Measurements from ENCODE around the gene ENGASE. TPM values are rescaled to one million over a fixed set of nuclear protein-coding genes. Genes with fewer than 3 reads are reported as not detected.
A peak's percentile ranks its signal among the peaks of the same experiment; 100 is the strongest.

The ENGASE gene
- total RNA-seq, 1 donor from 2014 or later = 38.4 TPM

- no peak for DNase-seq (ENCODE audit: extremely low spot score, unreplicated experiment)
- H3K4me1 Mint-ChIP-seq (ENCODE audit: unreplicated experiment) = peaks cover 12% of the 10 kb centered on the region
- H3K9me3 Mint-ChIP-seq (ENCODE audit: unreplicated experiment) = no peaks in the 10 kb centered on the region
- peak overlapping the region; percentile 50 for H3K27ac Mint-ChIP-seq (ENCODE audit: unreplicated experiment)
- H3K27me3 Mint-ChIP-seq (ENCODE audit: unreplicated experiment) = peaks cover 2% of the 10 kb centered on the region
- peaks cover 11% of the 10 kb centered on the region for H3K36me3 Mint-ChIP-seq (ENCODE audit: unreplicated experiment)
- H3K4me3 Mint-ChIP-seq (ENCODE audit: unreplicated experiment) = peak overlapping the region; percentile 83
- TF ChIP-seq CTCF (IDR thresholded peaks at IDR 0.05) = no peak
Measured at GRCh38 chr17:79075446-79075750, 774 bp downstream of the ENGASE start.

GRCh38 chr17:79075861-79076406, 1.3 kb downstream of the ENGASE start:
- Mint-ChIP-seq H3K9me3 (ENCODE audit: unreplicated experiment) (no peaks in the 10 kb centered on the region), H3K36me3 (ENCODE audit: unreplicated experiment) (peaks cover 16% of the 10 kb centered on the region), H3K4me1 (ENCODE audit: unreplicated experiment) (peaks cover 12% of the 10 kb centered on the region), H3K27me3 (ENCODE audit: unreplicated experiment) (no peaks in the 10 kb centered on the region), H3K27ac (ENCODE audit: unreplicated experiment) (peak overlapping the region; percentile 50), H3K4me3 (ENCODE audit: unreplicated experiment) (peak overlapping the region; percentile 83)
- no peak for TF ChIP-seq CTCF (IDR thresholded peaks at IDR 0.05)
- DNase-seq (ENCODE audit: extremely low spot score, unreplicated experiment) = no peak

- DNase-seq (ENCODE audit: extremely low spot score, unreplicated experiment) = no peak
- Mint-ChIP-seq H3K27me3 (ENCODE audit: unreplicated experiment) (no peaks in the 10 kb centered on the region), H3K27ac (ENCODE audit: unreplicated experiment) (no peak overlapping the region), H3K4me3 (ENCODE audit: unreplicated experiment) (no peak overlapping the region), H3K36me3 (ENCODE audit: unreplicated experiment) (peaks cover 17% of the 10 kb centered on the region), H3K4me1 (ENCODE audit: unreplicated experiment) (peaks cover 12% of the 10 kb centered on the region), H3K9me3 (ENCODE audit: unreplicated experiment) (no peaks in the 10 kb centered on the region)
- no peak for TF ChIP-seq CTCF (IDR thresholded peaks at IDR 0.05)
Measured at GRCh38 chr17:79077587-79077986, 3.0 kb downstream of the ENGASE start.

- peaks cover 17% of the 10 kb centered on the region for H3K36me3 Mint-ChIP-seq (ENCODE audit: unreplicated experiment)
- H3K4me3 Mint-ChIP-seq (ENCODE audit: unreplicated experiment) = no peak overlapping the region
- no peak for TF ChIP-seq CTCF (IDR thresholded peaks at IDR 0.05)
- H3K27me3 Mint-ChIP-seq (ENCODE audit: unreplicated experiment) = no peaks in the 10 kb centered on the region
- DNase-seq (ENCODE audit: extremely low spot score, unreplicated experiment) = no peak
- H3K4me1 Mint-ChIP-seq (ENCODE audit: unreplicated experiment) = peaks cover 12% of the 10 kb centered on the region
- no peaks in the 10 kb centered on the region for H3K9me3 Mint-ChIP-seq (ENCODE audit: unreplicated experiment)
- no peak overlapping the region for H3K27ac Mint-ChIP-seq (ENCODE audit: unreplicated experiment)
Measured at GRCh38 chr17:79078476-79079190, 4.0 kb downstream of the ENGASE start.

- no peak for TF ChIP-seq CTCF (IDR thresholded peaks at IDR 0.05)
- peaks cover 19% of the 10 kb centered on the region for H3K36me3 Mint-ChIP-seq (ENCODE audit: unreplicated experiment)
- DNase-seq (ENCODE audit: extremely low spot score, unreplicated experiment) = no peak
- no peaks in the 10 kb centered on the region for H3K9me3 Mint-ChIP-seq (ENCODE audit: unreplicated experiment)
- H3K27me3 Mint-ChIP-seq (ENCODE audit: unreplicated experiment) = no peaks in the 10 kb centered on the region
- no peak overlapping the region for H3K27ac Mint-ChIP-seq (ENCODE audit: unreplicated experiment)
- H3K4me3 Mint-ChIP-seq (ENCODE audit: unreplicated experiment) = no peak overlapping the region
- peaks cover 10% of the 10 kb centered on the region for H3K4me1 Mint-ChIP-seq (ENCODE audit: unreplicated experiment)
Measured at GRCh38 chr17:79079421-79080200, 5.0 kb downstream of the ENGASE start.
